Middle frontal gyrus (tissue), 1 donor: ENCODE results near the gene ZSCAN10.
"Not testable (repeated sequence)": the region's sequence is repeated elsewhere in the genome, so short reads cannot be mapped to it uniquely, and the experiment has no call there.

Experiments used
- DNase-seq: peaks from one replicate; pipeline ENCODE4 v3.0.0-alpha.2; 2015; ENCODE audit warnings: low spot score; ENCODE audit errors: extremely low spot score

ZSCAN10 gene

GRCh38 chr16:3065069-3065741 lies 33.9 kb downstream of the ZSCAN10 start, which contains the start of gene IL32:
Gene IL32 (plus strand): TSS chr16:3065640. CDS start chr16:3065812, 172 bp downstream.
- DNase-seq: no peak

- no peak for DNase-seq
Observed at GRCh38 chr16:3063625-3064386, 35.3 kb downstream of the ZSCAN10 start.

- no peak for DNase-seq
Observed at GRCh38 chr16:3062553-3062952, 36.5 kb downstream of the ZSCAN10 start.

GRCh38 chr16:3060339-3061127 lies 38.6 kb downstream of the ZSCAN10 start:
- DNase-seq: no peak

- no peak for DNase-seq
Observed at GRCh38 chr16:3059723-3060242, 39.3 kb downstream of the ZSCAN10 start.

- peak; percentile 66 for DNase-seq
Observed at GRCh38 chr16:3059041-3059722, 39.9 kb downstream of the ZSCAN10 start.

GRCh38 chr16:3058139-3059030 lies 40.7 kb downstream of the ZSCAN10 start:
- DNase-seq: no peak

- DNase-seq: no peak
Observed at GRCh38 chr16:3057181-3058138, 41.6 kb downstream of the ZSCAN10 start.

GRCh38 chr16:3056336-3057180 lies 42.5 kb downstream of the ZSCAN10 start:
- no peak for DNase-seq

- not testable (repeated sequence) for DNase-seq
Observed at GRCh38 chr16:3055734-3056115, 43.4 kb downstream of the ZSCAN10 start.

- no peak for DNase-seq
Observed at GRCh38 chr16:3054965-3055733, 43.9 kb downstream of the ZSCAN10 start.

- DNase-seq: not testable (repeated sequence)
Observed at GRCh38 chr16:3053330-3053710, 45.8 kb downstream of the ZSCAN10 start.

GRCh38 chr16:3052571-3053329 lies 46.3 kb downstream of the ZSCAN10 start:
- DNase-seq: not testable (repeated sequence)

- DNase-seq: no peak
Observed at GRCh38 chr16:3051494-3051893, 47.6 kb downstream of the ZSCAN10 start.

- no peak for DNase-seq
Observed at GRCh38 chr16:3051009-3051408, 48.1 kb downstream of the ZSCAN10 start.

GRCh38 chr16:3050487-3050886 lies 48.6 kb downstream of the ZSCAN10 start:
- no peak for DNase-seq
